Hepatocyte (in vitro differentiated cells): ENCODE data around the gene NFKB1. TPM values are rescaled to one million over a fixed set of nuclear protein-coding genes. Genes with fewer than 3 reads are reported as not detected.

Source experiments
- DNase-seq: peaks from one replicate; pipeline ENCODE4 v3.0.0-alpha.2; 2016; ENCODE audit warnings: low spot score
- H2AFZ ChIP-seq: fragments of 200-600 bp; sonication (generic); 2 replicates; pipeline ENCODE4 v1.6.0; 2016; ENCODE audit warnings: antibody characterized with exemption, mild to moderate bottlenecking
- H3K27ac ChIP-seq: fragments of 200-600 bp; sonication (generic); 2 replicates; pipeline ENCODE4 v1.5.1; 2016; ENCODE audit warnings: mild to moderate bottlenecking
- H3K27me3 ChIP-seq: fragments of 200-600 bp; sonication (generic); 2 replicates; pipeline ENCODE4 v1.6.1; 2016
- H3K36me3 ChIP-seq: fragments of 200-600 bp; sonication (generic); replicated peaks from 2 replicates; pipeline ENCODE4 v1.5.1; 2016; ENCODE audit warnings: low read depth; ENCODE audit not compliant: insufficient read depth
- H3K4me1 ChIP-seq: fragments of 200-600 bp; sonication (generic); 2 replicates; pipeline ENCODE4 v1.5.1; 2016; ENCODE audit warnings: mild to moderate bottlenecking, moderate library complexity; ENCODE audit not compliant: insufficient read depth
- H3K4me2 ChIP-seq: fragments of 200-600 bp; sonication (generic); 2 replicates; pipeline ENCODE4 v1.6.0; 2016
- H3K4me3 ChIP-seq: fragments of 200-600 bp; sonication (generic); 2 replicates; pipeline ENCODE4 v1.5.1; 2016; ENCODE audit warnings: mild to moderate bottlenecking
- H3K79me2 ChIP-seq: fragments of 200-600 bp; sonication (generic); 2 replicates; pipeline ENCODE4 v1.6.0; 2017; ENCODE audit warnings: mild to moderate bottlenecking
- H3K9me2 ChIP-seq: fragments of 200-600 bp; sonication (generic); replicated peaks from 2 replicates; pipeline ENCODE4 v1.6.0; 2017; ENCODE audit warnings: mild to moderate bottlenecking; ENCODE audit not compliant: insufficient read depth
- H3K9me3 ChIP-seq: fragments of 200-600 bp; sonication (generic); 2 replicates; pipeline ENCODE4 v1.5.1; 2016; ENCODE audit warnings: low read depth, mild to moderate bottlenecking
- H4K20me1 ChIP-seq: fragments of 200-600 bp; sonication (generic); 2 replicates; pipeline ENCODE4 v1.6.0; 2016; ENCODE audit warnings: mild to moderate bottlenecking; ENCODE audit not compliant: insufficient read depth, poor library complexity, severe bottlenecking
- CTCF ChIP-seq: fragments of 200-600 bp; sonication (generic); IDR thresholded peaks from 2 replicates; pipeline ENCODE4 v1.5.1; 2016; ENCODE audit warnings: antibody characterized with exemption, mild to moderate bottlenecking; ENCODE audit not compliant: poor library complexity
- EZH2 ChIP-seq: fragments of 200-600 bp; sonication (generic); IDR thresholded peaks from 2 replicates; pipeline ENCODE4 v1.6.1; 2016; ENCODE audit warnings: antibody characterized with exemption, mild to moderate bottlenecking, borderline replicate concordance
- EZH2phosphoT487 ChIP-seq: fragments of 200-600 bp; sonication (generic); IDR thresholded peaks from one replicate; pipeline ENCODE4 v1.6.1; 2018; ENCODE audit warnings: antibody characterized with exemption, mild to moderate bottlenecking, low read depth, moderate library complexity; ENCODE audit not compliant: unreplicated experiment, severe bottlenecking
- WGBS: methylation state at CpG from one replicate; pipeline ENCODE4 v1.1.6; 2016; ENCODE audit warnings: low lambda C conversion rate; ENCODE audit errors: missing lambda C conversion rate; 5-methylcytosine and 5-hydroxymethylcytosine counted together
- polyA plus RNA-seq: library from polyadenylated mRNA; unstranded; fragments of >200 nt; fragmentation: Nextera tagmentation; extraction: Ambion mirVana; gene quantifications from 2 replicates; pipeline ENCODE4 v1.2.1, GENCODE V29; 2016
- total RNA-seq: library from RNA; depleted of rRNA; stranded (reverse); fragments of >200 nt; gene quantifications from 2 replicates; pipeline ENCODE4 v1.2.3, GENCODE V29; 2014

NFKB1 gene
- total and polyA plus RNA-seq, 2 experiments from 2014 or later = 21.1 to 22.8 TPM

DNA sequence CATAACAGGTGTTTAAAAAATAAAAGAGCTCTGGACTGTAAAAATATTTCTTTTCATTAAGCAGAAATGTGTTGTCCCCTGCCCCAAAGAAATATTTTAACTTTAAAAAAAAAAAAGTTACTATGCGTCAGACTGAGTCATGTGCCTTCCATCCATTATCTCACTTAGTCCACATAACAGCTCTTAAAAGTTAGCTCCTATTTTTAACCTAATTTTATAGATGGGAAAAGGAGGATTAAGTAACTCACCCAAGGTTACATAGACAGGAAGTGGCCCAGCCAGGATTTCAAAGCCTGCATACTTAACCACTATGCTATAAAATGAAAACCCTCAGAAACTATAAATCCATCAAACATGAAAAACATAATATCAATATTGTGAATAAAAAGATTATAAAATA lies 161.9 kb downstream of the NFKB1 start:
- no peak overlapping the region for H2AFZ ChIP-seq
- DNase-seq = no peak
- H3K9me2 ChIP-seq = no peaks in the 10 kb centered on the region
- WGBS = 70% methylated on average over 1 of the region's 1 CpG
- no peaks in the 10 kb centered on the region for H3K4me1 ChIP-seq
- H3K27ac ChIP-seq = no peak overlapping the region
- H3K4me2 ChIP-seq = no peak overlapping the region
- no peaks in the 10 kb centered on the region for H3K36me3 ChIP-seq
- no peaks in the 10 kb centered on the region for H3K9me3 ChIP-seq
- H3K4me3 ChIP-seq = no peak overlapping the region
- TF ChIP-seq EZH2phosphoT487 (no peak), EZH2 (no peak), CTCF (no peak)
- H3K79me2 ChIP-seq = no peaks in the 10 kb centered on the region
- H4K20me1 ChIP-seq = no peaks in the 10 kb centered on the region
- H3K27me3 ChIP-seq = no peaks in the 10 kb centered on the region

GRCh38 chr4:102665527-102665926 lies 164.4 kb downstream of the NFKB1 start:
- Histone ChIP-seq H3K9me3 (no peaks in the 10 kb centered on the region), H3K4me3 (no peak overlapping the region), H4K20me1 (no peaks in the 10 kb centered on the region), H3K79me2 (no peaks in the 10 kb centered on the region), H3K36me3 (no peaks in the 10 kb centered on the region), H3K4me1 (no peaks in the 10 kb centered on the region), H3K27ac (no peak overlapping the region), H3K4me2 (no peak overlapping the region), H2AFZ (no peak overlapping the region), H3K9me2 (no peaks in the 10 kb centered on the region), H3K27me3 (no peaks in the 10 kb centered on the region)
- no peak for TF ChIP-seq CTCF
- TF ChIP-seq EZH2phosphoT487 = no peak
- TF ChIP-seq EZH2 = no peak
- 92% methylated on average over 3 of the region's 3 CpGs for WGBS
- DNase-seq = no peak

Other genes with a start within 250 kb of the NFKB1 start
- 22.3 and 24.5 TPM in 2 replicates for gene SLC39A8, start 155.9 kb upstream of the NFKB1 start, total RNA-seq
- 15.9 and 16.1 TPM in 2 replicates for gene SLC39A8, start 155.9 kb upstream of the NFKB1 start, polyA plus RNA-seq